Dendritic cell treated with granulocyte-macrophage colony-stimulating factor and Interleukin-4, amounts not matched to agents 40 ng/mL and 50 ng/mL, for 4 days (primary cell): ENCODE measurements around the gene SLC4A3.

Source experiments
- H3K27ac Mint-ChIP-seq: one replicate; pipeline ENCODE4 v1.8.0; 2022; ENCODE audit warnings: mild to moderate bottlenecking, mixed read lengths
- H3K27me3 Mint-ChIP-seq: one replicate; pipeline ENCODE4 v1.8.0; 2022; ENCODE audit warnings: mild to moderate bottlenecking, mixed read lengths
- H3K36me3 Mint-ChIP-seq: one replicate; pipeline ENCODE4 v1.8.0; 2022; ENCODE audit warnings: low read depth, mixed read lengths
- H3K4me1 Mint-ChIP-seq: one replicate; pipeline ENCODE4 v1.8.0; 2022; ENCODE audit warnings: low read depth, mixed read lengths
- H3K4me3 Mint-ChIP-seq: one replicate; pipeline ENCODE4 v1.8.0; 2022; ENCODE audit warnings: mild to moderate bottlenecking, moderate library complexity, mixed read lengths
- H3K9me3 Mint-ChIP-seq: one replicate; pipeline ENCODE4 v1.8.0; 2022; ENCODE audit warnings: mixed read lengths
- intact Hi-C: fragments of 100-400 bp; cut with micrococcal nuclease; formaldehyde crosslinking; loops from one replicate; pipeline ENCODE4 v1.15.0; 2022

Gene SLC4A3, protein sequence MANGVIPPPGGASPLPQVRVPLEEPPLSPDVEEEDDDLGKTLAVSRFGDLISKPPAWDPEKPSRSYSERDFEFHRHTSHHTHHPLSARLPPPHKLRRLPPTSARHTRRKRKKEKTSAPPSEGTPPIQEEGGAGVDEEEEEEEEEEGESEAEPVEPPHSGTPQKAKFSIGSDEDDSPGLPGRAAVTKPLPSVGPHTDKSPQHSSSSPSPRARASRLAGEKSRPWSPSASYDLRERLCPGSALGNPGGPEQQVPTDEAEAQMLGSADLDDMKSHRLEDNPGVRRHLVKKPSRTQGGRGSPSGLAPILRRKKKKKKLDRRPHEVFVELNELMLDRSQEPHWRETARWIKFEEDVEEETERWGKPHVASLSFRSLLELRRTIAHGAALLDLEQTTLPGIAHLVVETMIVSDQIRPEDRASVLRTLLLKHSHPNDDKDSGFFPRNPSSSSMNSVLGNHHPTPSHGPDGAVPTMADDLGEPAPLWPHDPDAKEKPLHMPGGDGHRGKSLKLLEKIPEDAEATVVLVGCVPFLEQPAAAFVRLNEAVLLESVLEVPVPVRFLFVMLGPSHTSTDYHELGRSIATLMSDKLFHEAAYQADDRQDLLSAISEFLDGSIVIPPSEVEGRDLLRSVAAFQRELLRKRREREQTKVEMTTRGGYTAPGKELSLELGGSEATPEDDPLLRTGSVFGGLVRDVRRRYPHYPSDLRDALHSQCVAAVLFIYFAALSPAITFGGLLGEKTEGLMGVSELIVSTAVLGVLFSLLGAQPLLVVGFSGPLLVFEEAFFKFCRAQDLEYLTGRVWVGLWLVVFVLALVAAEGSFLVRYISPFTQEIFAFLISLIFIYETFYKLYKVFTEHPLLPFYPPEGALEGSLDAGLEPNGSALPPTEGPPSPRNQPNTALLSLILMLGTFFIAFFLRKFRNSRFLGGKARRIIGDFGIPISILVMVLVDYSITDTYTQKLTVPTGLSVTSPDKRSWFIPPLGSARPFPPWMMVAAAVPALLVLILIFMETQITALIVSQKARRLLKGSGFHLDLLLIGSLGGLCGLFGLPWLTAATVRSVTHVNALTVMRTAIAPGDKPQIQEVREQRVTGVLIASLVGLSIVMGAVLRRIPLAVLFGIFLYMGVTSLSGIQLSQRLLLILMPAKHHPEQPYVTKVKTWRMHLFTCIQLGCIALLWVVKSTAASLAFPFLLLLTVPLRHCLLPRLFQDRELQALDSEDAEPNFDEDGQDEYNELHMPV

DNA sequence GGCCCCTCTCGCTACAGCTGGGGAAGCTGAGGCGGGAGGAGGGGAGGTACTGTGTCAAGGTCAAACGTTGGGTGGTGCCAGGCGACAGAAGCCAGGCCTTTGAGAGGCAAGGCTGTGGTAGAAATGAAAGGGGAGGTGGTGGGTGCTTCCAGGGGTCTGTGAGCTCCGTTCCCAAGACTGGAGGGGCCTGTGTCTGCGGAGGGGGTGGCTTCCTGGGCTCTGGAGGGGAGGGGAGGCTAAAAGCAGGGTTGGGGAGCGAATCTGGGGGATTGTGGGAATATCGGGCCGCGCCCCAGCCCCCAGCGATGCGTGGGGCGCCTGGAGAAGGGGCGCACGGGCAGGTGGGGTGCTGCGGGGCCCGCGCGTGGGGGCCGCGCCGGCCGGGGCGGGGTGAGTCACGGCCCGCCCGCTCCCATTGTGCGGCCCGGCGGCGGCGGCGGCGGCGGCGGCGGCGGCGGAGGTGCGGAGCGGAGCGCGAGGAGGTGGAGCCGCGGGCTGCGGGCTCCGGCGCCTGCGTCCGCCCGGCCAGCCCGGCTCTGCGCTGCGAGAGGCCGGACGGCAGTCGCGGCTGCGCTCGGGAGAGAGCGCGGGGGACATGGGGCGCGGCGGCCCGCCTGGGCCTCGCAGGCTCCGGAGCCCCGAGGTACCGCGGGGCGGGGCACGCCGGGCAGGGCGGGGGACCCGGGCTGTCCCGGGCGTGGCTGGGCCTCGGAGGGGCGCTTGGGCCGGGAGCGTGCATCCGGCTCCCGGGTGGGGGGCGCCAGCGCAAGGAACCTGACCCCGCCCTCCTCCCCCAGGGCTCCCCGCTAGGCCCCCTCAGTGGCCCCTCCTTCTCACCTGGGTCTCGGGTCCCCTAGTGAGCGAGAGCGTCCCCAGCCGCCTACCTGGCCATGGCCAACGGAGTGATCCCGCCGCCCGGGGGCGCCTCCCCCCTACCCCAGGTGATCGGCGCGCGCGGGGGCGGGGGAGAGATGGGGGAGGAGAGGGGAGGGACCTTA lies at the start of gene SLC4A3:
Gene SLC4A3 (plus strand): TSS at position 528 of the 998 bp plus-strand sequence. CDS start 363 bp downstream, at position 891.
- H3K36me3 Mint-ChIP-seq = no peaks in the 10 kb centered on the region
- H3K9me3 Mint-ChIP-seq = no peaks in the 10 kb centered on the region
- intact Hi-C loops = no loop called here
- peak within 1 kb of the TSS; percentile 64 for H3K4me3 Mint-ChIP-seq
- H3K27ac Mint-ChIP-seq = no peak within 1 kb of the TSS
- peaks cover 22% of the 10 kb centered on the region for H3K4me1 Mint-ChIP-seq
- peaks cover 77% of the 10 kb centered on the region for H3K27me3 Mint-ChIP-seq

DNA sequence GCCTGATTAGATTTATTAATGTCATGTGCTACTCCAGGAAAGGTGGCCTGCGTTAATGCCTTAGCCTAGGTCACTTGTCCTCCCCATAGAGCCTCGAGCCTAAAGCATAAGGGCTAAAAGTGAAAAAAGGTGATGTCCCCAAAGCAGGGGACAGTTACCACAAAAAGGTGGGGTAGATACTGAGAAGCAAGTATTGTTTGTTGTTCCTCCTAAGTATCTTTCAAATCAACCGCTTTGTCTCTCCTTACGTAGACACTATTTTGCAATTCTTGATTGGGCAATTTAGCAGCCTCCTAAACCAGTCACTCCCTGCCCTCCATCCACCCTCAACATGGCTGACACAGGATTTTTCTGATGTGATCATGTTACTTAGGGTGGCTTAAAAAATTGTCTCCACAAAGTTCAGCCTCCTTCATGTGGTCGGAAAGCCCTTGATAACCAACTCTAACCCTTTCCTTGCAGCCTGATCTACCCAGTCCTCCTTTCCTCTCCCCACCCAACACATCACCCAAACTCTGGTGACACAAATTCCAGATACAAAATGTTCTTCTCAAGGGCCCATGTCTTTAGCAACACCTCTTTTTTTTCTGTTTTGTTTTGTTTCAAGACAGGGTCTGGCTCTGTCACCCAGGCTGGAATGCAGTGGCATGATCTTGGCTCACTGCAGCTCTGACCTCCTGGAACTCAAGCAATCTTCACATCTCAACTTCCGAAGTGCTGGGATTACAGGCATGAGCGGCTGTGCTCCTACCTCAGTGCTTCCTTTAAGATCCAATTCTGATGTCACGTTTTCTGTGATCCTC lies 48.4 kb upstream of the SLC4A3 start:
- no peak overlapping the region for H3K27ac Mint-ChIP-seq
- intact Hi-C loops = no loop called here
- no peaks in the 10 kb centered on the region for H3K9me3 Mint-ChIP-seq

DNA sequence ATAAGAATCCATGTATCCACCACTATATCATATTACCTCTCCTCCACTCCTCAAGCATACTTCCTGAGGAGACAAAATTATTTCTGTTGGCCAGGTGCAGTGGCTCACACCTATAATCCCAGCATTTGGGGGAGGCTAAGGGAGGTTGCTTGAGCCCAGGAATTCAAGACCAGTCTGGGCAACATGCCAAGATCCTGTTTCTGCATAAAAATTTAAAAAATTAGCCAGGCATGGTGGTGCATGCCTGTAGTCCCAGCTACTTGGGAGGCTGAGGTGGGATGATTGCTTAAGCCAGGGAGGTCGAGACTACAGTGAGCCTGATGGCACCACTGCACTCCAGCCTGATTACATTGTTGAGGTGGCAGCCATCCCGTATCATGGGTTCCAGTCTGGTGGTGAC lies 46.1 kb upstream of the SLC4A3 start:
- no peak overlapping the region for H3K27ac Mint-ChIP-seq
- intact Hi-C loops = no loop called here
- H3K36me3 Mint-ChIP-seq = no peaks in the 10 kb centered on the region
- H3K27me3 Mint-ChIP-seq = peaks cover 11% of the 10 kb centered on the region
- H3K4me1 Mint-ChIP-seq = peaks cover 11% of the 10 kb centered on the region
- no peak overlapping the region for H3K4me3 Mint-ChIP-seq
- no peaks in the 10 kb centered on the region for H3K9me3 Mint-ChIP-seq

More for the DNA sequence above, 48.4 kb upstream of the SLC4A3 start:
- H3K4me3 Mint-ChIP-seq = no peak overlapping the region
- H3K4me1 Mint-ChIP-seq = peaks cover 11% of the 10 kb centered on the region
- H3K27me3 Mint-ChIP-seq = peaks cover 23% of the 10 kb centered on the region
- H3K36me3 Mint-ChIP-seq = no peaks in the 10 kb centered on the region

DNA sequence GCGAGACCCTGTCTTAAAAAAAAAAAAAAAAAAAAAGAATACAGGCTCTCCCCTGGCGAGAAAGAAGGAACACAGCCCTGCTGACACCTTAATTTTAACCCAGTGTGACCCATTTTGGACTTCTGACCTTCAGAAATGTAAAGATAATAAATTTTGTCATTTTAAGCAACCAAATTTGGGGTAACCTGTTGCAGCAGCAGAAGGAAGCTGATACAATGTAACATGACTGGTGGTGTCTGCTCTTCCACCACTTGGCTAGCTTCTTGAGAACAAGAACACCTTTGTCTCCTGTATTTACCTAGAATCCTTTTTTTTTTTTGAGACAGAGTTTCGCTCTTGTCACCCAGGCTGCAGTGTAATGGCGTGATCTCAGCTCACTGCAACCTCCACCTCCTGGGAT lies 36.3 kb upstream of the SLC4A3 start:
- H3K36me3 Mint-ChIP-seq = no peaks in the 10 kb centered on the region
- peaks cover 4% of the 10 kb centered on the region for H3K4me1 Mint-ChIP-seq
- intact Hi-C loops = no loop called here
- H3K9me3 Mint-ChIP-seq = no peaks in the 10 kb centered on the region
- peaks cover 13% of the 10 kb centered on the region for H3K27me3 Mint-ChIP-seq
- no peak overlapping the region for H3K4me3 Mint-ChIP-seq
- H3K27ac Mint-ChIP-seq = no peak overlapping the region

DNA sequence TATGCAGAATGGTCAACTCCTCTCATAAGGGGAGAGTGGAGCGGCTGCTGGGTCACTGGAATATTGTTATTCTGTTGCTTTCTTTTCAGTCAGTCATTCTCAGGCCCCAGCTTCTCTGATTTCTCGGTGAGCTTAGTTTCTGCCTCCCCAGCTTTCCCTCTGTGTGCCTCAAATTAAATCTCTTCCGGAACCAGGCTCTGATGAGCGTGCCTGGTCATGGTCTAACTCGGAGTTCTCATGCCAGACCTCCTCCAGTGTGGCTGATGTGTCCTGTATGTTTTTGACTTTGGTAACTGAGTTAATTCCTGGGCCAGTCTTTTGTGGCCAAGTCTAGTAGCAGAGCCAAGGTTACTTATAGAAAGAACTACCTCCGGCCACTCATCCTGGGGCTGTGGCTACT lies 34.7 kb upstream of the SLC4A3 start:
- Mint-ChIP-seq H3K4me3 (no peak overlapping the region), H3K27ac (no peak overlapping the region), H3K36me3 (peaks cover 4% of the 10 kb centered on the region), H3K9me3 (no peaks in the 10 kb centered on the region), H3K27me3 (peaks cover 13% of the 10 kb centered on the region), H3K4me1 (peaks cover 10% of the 10 kb centered on the region)
- intact Hi-C loops = no loop called here

DNA sequence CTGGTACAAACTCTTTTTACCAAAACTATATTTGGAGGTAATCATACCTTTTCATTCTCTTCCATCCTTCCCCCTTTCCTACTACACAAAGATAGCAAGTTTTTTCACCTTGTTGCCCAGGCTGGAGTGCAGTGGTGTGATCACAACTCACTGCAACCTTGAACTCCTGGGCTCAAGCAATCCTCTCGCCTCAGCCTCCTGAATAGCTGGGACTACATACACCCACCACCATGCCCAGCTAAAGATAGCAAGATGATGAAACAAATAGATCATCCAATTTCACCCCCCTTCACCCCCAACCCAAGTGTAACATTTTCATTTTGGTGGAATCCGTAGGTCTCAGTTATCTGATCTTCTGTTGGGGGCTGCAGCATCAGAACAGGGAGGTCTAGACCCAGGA lies 34.3 kb upstream of the SLC4A3 start:
- H3K36me3 Mint-ChIP-seq = peaks cover 8% of the 10 kb centered on the region

DNA sequence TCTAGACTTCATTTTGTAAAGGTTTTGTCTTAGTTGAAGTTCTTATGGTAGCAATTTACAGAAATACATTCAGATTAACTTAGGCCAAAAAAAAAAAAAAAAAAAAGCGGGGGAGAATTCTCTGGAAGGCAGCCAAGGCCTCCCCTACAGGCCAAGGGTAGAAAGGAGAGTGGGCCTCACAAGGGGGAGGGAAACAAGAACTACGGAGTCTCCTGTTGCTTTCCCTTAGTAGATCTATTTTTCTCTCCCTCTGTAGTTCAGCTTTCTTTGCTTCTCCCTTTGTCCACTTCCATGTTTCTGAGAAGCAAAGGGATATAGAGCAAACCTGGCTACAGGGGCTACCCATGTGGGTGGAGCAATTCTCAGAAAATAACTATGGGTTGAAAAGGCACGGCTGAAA lies 32.2 kb upstream of the SLC4A3 start:
- intact Hi-C loops = loop anchor here (5.0 kb wide), 3 partner anchors 47 to 198 kb away; partner anchors contain the start of gene GMPPA
- Mint-ChIP-seq H3K27me3 (peaks cover 12% of the 10 kb centered on the region), H3K9me3 (no peaks in the 10 kb centered on the region), H3K27ac (peak overlapping the region; percentile 63), H3K36me3 (peaks cover 19% of the 10 kb centered on the region), H3K4me1 (peaks cover 27% of the 10 kb centered on the region), H3K4me3 (no peak overlapping the region)

More for the DNA sequence above, 34.3 kb upstream of the SLC4A3 start:
- intact Hi-C loops = no loop called here
- H3K4me3 Mint-ChIP-seq = no peak overlapping the region
- H3K9me3 Mint-ChIP-seq = no peaks in the 10 kb centered on the region
- no peak overlapping the region for H3K27ac Mint-ChIP-seq
- H3K4me1 Mint-ChIP-seq = peaks cover 13% of the 10 kb centered on the region
- H3K27me3 Mint-ChIP-seq = peaks cover 13% of the 10 kb centered on the region

DNA sequence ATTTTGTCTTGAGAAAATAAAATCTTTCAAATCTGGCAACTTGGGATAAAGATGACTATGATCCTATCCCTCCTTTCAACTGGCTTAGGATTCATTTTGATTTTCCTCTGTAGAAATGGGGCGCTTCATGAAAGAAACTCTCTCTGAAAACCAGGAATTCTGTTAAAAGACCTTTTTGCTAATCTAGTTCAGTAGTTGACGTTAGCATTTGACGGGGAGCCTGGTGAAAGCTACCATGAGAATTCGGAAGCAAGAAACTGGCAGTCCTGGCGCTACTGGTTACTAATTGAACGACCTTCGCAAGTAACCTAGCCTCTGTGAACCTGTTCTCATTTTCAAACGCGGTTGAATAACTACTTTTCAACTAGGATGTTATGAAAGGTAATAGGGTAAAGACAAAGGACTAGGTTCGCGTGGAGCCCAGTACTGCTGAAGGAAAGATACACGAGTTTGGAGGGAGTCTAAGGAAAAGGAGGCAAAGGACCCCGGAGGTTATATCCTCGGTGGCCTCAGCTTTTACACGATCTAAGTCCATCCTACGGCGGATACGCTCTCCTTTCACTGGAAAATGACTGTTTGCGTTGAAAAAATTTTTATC lies 30.4 kb upstream of the SLC4A3 start:
- Mint-ChIP-seq H3K4me3 (peak overlapping the region; percentile 94), H3K27me3 (peaks cover 8% of the 10 kb centered on the region), H3K4me1 (peaks cover 38% of the 10 kb centered on the region), H3K27ac (peak overlapping the region; percentile 96), H3K9me3 (no peaks in the 10 kb centered on the region), H3K36me3 (peaks cover 35% of the 10 kb centered on the region)
- intact Hi-C loops = loop anchor here (2.0 to 5.0 kb wide), 4 partner anchors 45 to 200 kb away; partner anchors contain the start of genes GMPPA and TMEM198

DNA sequence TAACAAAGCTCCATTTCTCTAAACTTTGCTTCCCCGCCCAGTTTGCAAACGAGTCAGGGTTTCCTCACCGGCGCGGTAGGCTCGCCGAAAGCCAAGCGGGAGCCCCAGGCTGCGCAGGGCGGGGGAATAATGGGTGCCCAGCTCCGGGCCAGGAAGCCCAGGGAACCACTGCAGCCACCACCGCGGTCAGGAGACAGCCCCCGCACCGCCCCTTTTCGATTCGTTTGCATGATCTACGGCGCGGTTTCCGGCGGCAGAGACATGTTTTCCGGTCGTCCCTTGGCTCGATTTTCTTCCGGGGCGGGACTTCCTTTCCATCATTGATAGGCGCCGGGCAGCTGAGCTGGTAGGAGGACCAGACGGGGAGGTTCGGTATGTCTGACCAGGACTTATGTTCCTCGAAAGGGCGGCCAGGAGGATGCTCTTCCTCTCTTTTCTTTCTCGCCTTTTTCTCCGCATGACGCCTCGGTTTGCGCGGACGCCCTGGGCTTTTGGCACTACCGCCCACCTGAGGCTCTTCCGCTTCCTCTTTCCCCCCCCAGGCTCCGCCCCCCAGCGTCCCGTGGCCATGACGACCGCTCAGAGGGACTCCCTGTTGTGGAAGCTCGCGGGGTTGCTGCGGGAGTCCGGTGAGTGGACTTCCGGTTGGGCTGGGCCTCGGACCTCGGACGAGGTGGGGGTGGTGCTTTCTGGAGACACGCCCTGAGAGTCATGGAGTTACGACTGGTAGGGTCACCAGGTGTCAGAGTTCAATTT lies 29.7 kb upstream of the SLC4A3 start, which contains the start of gene STK11IP:
Gene STK11IP (plus strand): TSS at position 306 of the 756 bp plus-strand sequence. CDS start 263 bp downstream, at position 569.
- H3K27ac Mint-ChIP-seq = peak within 1 kb of the TSS; percentile 96
- peaks cover 42% of the 10 kb centered on the region for H3K36me3 Mint-ChIP-seq
- H3K9me3 Mint-ChIP-seq = no peaks in the 10 kb centered on the region
- intact Hi-C loops = loop anchor here (2.0 to 5.0 kb wide), 4 partner anchors 45 to 200 kb away; partner anchors contain the start of genes GMPPA and TMEM198
- peak within 1 kb of the TSS; percentile 94 for H3K4me3 Mint-ChIP-seq
- H3K27me3 Mint-ChIP-seq = peaks cover 6% of the 10 kb centered on the region
- peaks cover 42% of the 10 kb centered on the region for H3K4me1 Mint-ChIP-seq

DNA sequence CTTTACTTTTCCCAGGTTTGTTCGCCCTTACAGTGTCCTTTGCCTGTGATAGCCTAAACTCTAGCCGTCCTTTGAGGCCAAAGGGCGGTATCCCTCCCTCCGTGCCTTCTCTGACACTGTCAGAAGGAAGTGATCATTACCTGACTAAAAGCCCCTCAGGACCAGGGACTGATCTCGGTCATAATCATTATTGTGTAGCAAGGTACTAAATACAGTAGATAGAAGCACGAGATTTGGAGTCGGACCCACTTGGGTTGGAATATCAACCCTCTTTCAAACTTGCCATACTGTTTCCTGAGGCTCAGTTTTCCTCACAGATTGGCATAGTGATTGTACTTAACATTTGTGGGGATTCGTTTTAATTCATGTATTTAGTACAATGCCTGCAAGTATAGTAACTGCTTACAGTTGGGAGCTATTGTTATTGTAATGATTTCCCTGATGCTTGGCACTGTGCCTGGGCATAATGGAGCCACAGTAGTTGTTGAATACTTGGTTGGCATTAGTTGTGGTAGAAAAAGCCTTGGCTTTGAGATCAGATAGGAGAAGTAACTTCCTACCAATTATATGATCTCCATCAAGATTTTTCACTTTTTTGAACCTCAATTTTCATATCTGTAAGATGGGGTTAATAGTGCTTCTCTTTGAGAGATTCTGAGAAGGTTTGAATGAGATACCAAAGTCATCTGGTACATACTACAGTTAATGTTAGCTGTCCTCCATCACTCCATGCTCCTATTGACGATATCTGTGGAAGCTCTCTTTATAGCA lies 28.9 kb upstream of the SLC4A3 start:
- intact Hi-C loops = loop anchor here (5.0 kb wide), 3 partner anchors 44 to 201 kb away; partner anchors contain the start of gene GMPPA
- peaks cover 50% of the 10 kb centered on the region for H3K4me1 Mint-ChIP-seq
- H3K9me3 Mint-ChIP-seq = no peaks in the 10 kb centered on the region
- H3K4me3 Mint-ChIP-seq = peak overlapping the region; percentile 94
- peak overlapping the region; percentile 96 for H3K27ac Mint-ChIP-seq
- peaks cover 49% of the 10 kb centered on the region for H3K36me3 Mint-ChIP-seq
- peaks cover 3% of the 10 kb centered on the region for H3K27me3 Mint-ChIP-seq
